WTC11 (cell line): ENCODE results near the gene ARHGAP25. TPM values are rescaled to one million over a fixed set of nuclear protein-coding genes. Genes with fewer than 3 reads are reported as not detected.
A peak's percentile ranks its signal among the peaks of the same experiment; 100 is the strongest.

ENCODE experiments used
- ATAC-seq: fragments of 200-7000 bp; cut with Tn5 transposase; 2 replicates; pipeline ENCODE4 v1.10.0; 2021; ENCODE audit warnings: mild to moderate bottlenecking, moderate library complexity
- CTCF ChIA-PET: fragments of 300-600 bp; sonication (Branson Sonifier 250); formaldehyde crosslinking; loops from one replicate; lab custom pipeline; 2021; ENCODE audit warnings: antibody characterized with exemption; lab: Charles Lee
- POLR2A ChIA-PET: fragments of 350-600 bp; sonication (Branson Sonifier 250); formaldehyde crosslinking; loops from one replicate; lab custom pipeline; 2021; ENCODE audit warnings: antibody characterized with exemption; lab: Charles Lee
- DNase-seq: peaks from one replicate; pipeline ENCODE4 v3.0.0; 2021; ENCODE audit warnings: low spot score
- H3K27ac Mint-ChIP-seq: 2 replicates; pipeline ENCODE4 v1.8.0; 2021; ENCODE audit warnings: mixed read lengths
- H3K27me3 Mint-ChIP-seq: 2 replicates; pipeline ENCODE4 v1.8.0; 2021; ENCODE audit warnings: low read depth, mild to moderate bottlenecking, moderate library complexity, mixed read lengths
- H3K36me3 Mint-ChIP-seq: 2 replicates; pipeline ENCODE4 v1.8.0; 2021; ENCODE audit warnings: mixed read lengths
- H3K4me1 Mint-ChIP-seq: 2 replicates; pipeline ENCODE4 v1.8.0; 2022; ENCODE audit warnings: mixed read lengths
- H3K4me3 Mint-ChIP-seq: 2 replicates; pipeline ENCODE4 v1.8.0; 2021; ENCODE audit warnings: mild to moderate bottlenecking, moderate library complexity, mixed read lengths
- H3K9me3 Mint-ChIP-seq: 2 replicates; pipeline ENCODE4 v1.8.0; 2021; ENCODE audit warnings: mixed read lengths
- ARID4B ChIP-seq: sonication (generic); formaldehyde crosslinking; IDR thresholded peaks from 2 replicates; pipeline ENCODE4 v1.8.0; 2023; ENCODE audit warnings: missing genetic modification reagents, mild to moderate bottlenecking, borderline replicate concordance
- CDX4 ChIP-seq: fragments of 250-450 bp; sonication (Bioruptor Pico); IDR thresholded peaks from 2 replicates; pipeline ENCODE4 v1.9.0; 2021; ENCODE audit warnings: moderate library complexity, mild to moderate bottlenecking, inconsistent platforms, borderline replicate concordance
- CREM ChIP-seq: sonication (generic); formaldehyde crosslinking; IDR thresholded peaks from 2 replicates; pipeline ENCODE4 v1.8.1; 2022; ENCODE audit warnings: mild to moderate bottlenecking, missing genetic modification reagents, moderate library complexity
- ERG ChIP-seq: fragments of 250-450 bp; sonication (Bioruptor Pico); IDR thresholded peaks from 2 replicates; pipeline ENCODE4 v1.8.0; 2021; ENCODE audit warnings: mild to moderate bottlenecking
- FOXK1 ChIP-seq: sonication (generic); formaldehyde crosslinking; IDR thresholded peaks from 2 replicates; pipeline ENCODE4 v1.8.0; 2022; ENCODE audit warnings: mild to moderate bottlenecking, moderate library complexity, missing genetic modification reagents
- GABPB1 ChIP-seq: sonication (generic); formaldehyde crosslinking; IDR thresholded peaks from 2 replicates; pipeline ENCODE4 v1.8.1; 2023; ENCODE audit warnings: mild to moderate bottlenecking, missing genetic modification reagents
- GRHL2 ChIP-seq: fragments of 250-450 bp; sonication (Bioruptor Pico); IDR thresholded peaks from 2 replicates; pipeline ENCODE4 v1.8.0; 2022; ENCODE audit warnings: mild to moderate bottlenecking, moderate library complexity; ENCODE audit not compliant: insufficient replicate concordance, severe bottlenecking
- GTF2I ChIP-seq: fragments of 250-450 bp; sonication (Bioruptor Pico); conservative IDR thresholded peaks from 2 replicates; pipeline ENCODE4 v1.4.0; 2021; ENCODE audit warnings: mild to moderate bottlenecking
- HMGA2 ChIP-seq: fragments of 250-450 bp; sonication (Bioruptor Pico); IDR thresholded peaks from 2 replicates; pipeline ENCODE4 v1.4.0; 2021; ENCODE audit warnings: mild to moderate bottlenecking, moderate library complexity
- IRF2 ChIP-seq: sonication (generic); formaldehyde crosslinking; IDR thresholded peaks from 2 replicates; pipeline ENCODE4 v1.8.0; 2022; ENCODE audit warnings: low read depth, missing genetic modification reagents, borderline replicate concordance
- JAZF1 ChIP-seq: fragments of 250-450 bp; sonication (Bioruptor Pico); IDR thresholded peaks from 2 replicates; pipeline ENCODE4 v1.9.0; 2021; ENCODE audit warnings: moderate library complexity, mild to moderate bottlenecking, inconsistent platforms
- KAT7 ChIP-seq: sonication (generic); formaldehyde crosslinking; IDR thresholded peaks from 2 replicates; pipeline ENCODE4 v1.8.1; 2023; ENCODE audit warnings: missing genetic modification reagents, mild to moderate bottlenecking, borderline replicate concordance
- MYBL2 ChIP-seq: sonication (generic); formaldehyde crosslinking; IDR thresholded peaks from 2 replicates; pipeline ENCODE4 v1.8.1; 2023; ENCODE audit warnings: mild to moderate bottlenecking, moderate library complexity, missing genetic modification reagents
- NR3C1 ChIP-seq: sonication (generic); formaldehyde crosslinking; conservative IDR thresholded peaks from 2 replicates; pipeline ENCODE4 v1.8.1; 2023; ENCODE audit warnings: low read depth, mild to moderate bottlenecking, missing genetic modification reagents
- PRRX2 ChIP-seq: fragments of 250-450 bp; sonication (Bioruptor Pico); IDR thresholded peaks from 2 replicates; pipeline ENCODE4 v1.8.0; 2021; ENCODE audit warnings: mild to moderate bottlenecking
- TEAD4 ChIP-seq: sonication (generic); formaldehyde crosslinking; IDR thresholded peaks from 2 replicates; pipeline ENCODE4 v1.8.0; 2022; ENCODE audit warnings: mild to moderate bottlenecking, missing genetic modification reagents
- TP53 ChIP-seq: sonication (generic); formaldehyde crosslinking; IDR thresholded peaks from 2 replicates; pipeline ENCODE4 v1.8.1; 2023; ENCODE audit warnings: mild to moderate bottlenecking, missing genetic modification reagents
- USF1 ChIP-seq: sonication (generic); formaldehyde crosslinking; IDR thresholded peaks from 2 replicates; pipeline ENCODE4 v1.8.0; 2022; ENCODE audit warnings: mild to moderate bottlenecking, missing genetic modification reagents
- ZNF219 ChIP-seq: sonication (generic); formaldehyde crosslinking; IDR thresholded peaks from 2 replicates; pipeline ENCODE4 v1.8.0; 2023; ENCODE audit warnings: missing genetic modification reagents, mild to moderate bottlenecking, borderline replicate concordance
- ZNF317 ChIP-seq: sonication (generic); formaldehyde crosslinking; IDR thresholded peaks from 2 replicates; pipeline ENCODE4 v1.8.1; 2023; ENCODE audit warnings: low read depth, mild to moderate bottlenecking, moderate library complexity, missing genetic modification reagents, borderline replicate concordance
- ZNF425 ChIP-seq: fragments of 250-450 bp; sonication (Bioruptor Pico); conservative IDR thresholded peaks from 2 replicates; pipeline ENCODE4 v1.9.0; 2021; ENCODE audit warnings: mild to moderate bottlenecking
- total RNA-seq: library from RNA; stranded (reverse); gene quantifications from 3 replicates; pipeline ENCODE4 v1.2.3, GENCODE V29; 2021
- TF ChIP-seq, protein P1 (sequence below): sonication (generic); formaldehyde crosslinking; conservative IDR thresholded peaks from 2 replicates; pipeline ENCODE4 v1.8.1; 2022; ENCODE audit warnings: mild to moderate bottlenecking, missing genetic modification reagents
- TF ChIP-seq, protein P2 (sequence below): sonication (generic); formaldehyde crosslinking; IDR thresholded peaks from 2 replicates; pipeline ENCODE4 v1.8.1; 2023; ENCODE audit warnings: mild to moderate bottlenecking, missing genetic modification reagents, moderate library complexity

The ARHGAP25 gene
- total RNA-seq, 1 experiment from 2014 or later = 2.9 TPM

GRCh38 chr2:68764806-68765311 lies 30.2 kb downstream of the ARHGAP25 start (continued):
- TF ChIP-seq JAZF1 (no peak), NR3C1 (CRISPR knock-in tag) (no peak), MYBL2 (no peak)
- TF ChIP-seq, protein P1, sequence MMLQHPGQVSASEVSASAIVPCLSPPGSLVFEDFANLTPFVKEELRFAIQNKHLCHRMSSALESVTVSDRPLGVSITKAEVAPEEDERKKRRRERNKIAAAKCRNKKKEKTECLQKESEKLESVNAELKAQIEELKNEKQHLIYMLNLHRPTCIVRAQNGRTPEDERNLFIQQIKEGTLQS (CRISPR knock-in tag) = no peak

DNA sequence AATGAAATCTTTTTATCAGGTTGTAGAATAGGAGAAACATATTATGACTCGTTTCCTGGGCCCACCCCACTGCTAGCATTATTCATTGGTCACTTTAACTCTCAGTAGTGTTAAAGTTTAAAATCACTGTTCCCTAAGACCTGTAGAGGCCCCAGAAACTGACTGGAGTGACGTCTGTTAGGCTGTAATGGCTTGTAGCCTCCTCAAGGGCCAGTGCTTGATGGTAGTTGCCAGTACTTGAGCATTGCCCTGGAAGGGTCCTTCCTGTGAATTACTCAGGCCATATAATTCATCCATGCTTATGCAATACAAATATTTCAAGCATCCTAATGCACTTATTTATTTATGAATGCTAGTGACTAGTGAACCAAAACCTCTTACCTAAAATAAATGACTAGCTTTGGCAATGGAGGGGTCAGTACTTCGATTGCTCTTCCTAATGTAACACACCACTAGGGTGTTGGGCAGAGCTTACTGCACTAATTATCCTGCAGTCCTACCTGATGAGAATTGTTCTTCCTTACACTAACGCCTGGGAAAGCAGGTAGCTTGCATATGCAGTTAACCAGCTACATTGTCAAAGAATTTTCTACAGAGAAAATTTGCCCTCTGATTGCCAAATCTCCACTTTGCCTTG lies 31.2 kb downstream of the ARHGAP25 start:
- no peak for DNase-seq
- CTCF ChIA-PET = interaction anchor here (0.8 to 2.3 kb wide), 9 partner anchors 14 to 159 kb away, joined by 3 to 26 read pairs (median 4); no protein-coding TSS in a partner anchor
- TF ChIP-seq ZNF317 (CRISPR knock-in tag) = no peak
- no peak for TF ChIP-seq PRRX2 (CRISPR knock-in tag)
- no peak for TF ChIP-seq ZNF219
- TF ChIP-seq TEAD4 (CRISPR knock-in tag) = no peak
- no peak for TF ChIP-seq IRF2
- TF ChIP-seq GRHL2 (CRISPR knock-in tag) = no peak
- no peak for TF ChIP-seq TP53 (CRISPR knock-in tag)
- TF ChIP-seq, protein P2, sequence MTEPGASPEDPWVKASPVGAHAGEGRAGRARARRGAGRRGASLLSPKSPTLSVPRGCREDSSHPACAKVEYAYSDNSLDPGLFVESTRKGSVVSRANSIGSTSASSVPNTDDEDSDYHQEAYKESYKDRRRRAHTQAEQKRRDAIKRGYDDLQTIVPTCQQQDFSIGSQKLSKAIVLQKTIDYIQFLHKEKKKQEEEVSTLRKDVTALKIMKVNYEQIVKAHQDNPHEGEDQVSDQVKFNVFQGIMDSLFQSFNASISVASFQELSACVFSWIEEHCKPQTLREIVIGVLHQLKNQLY = no peak
- TF ChIP-seq GABPB1 (CRISPR knock-in tag) = no peak
- no peak for TF ChIP-seq GTF2I (CRISPR knock-in tag)
- TF ChIP-seq CDX4 (CRISPR knock-in tag) = no peak
- POLR2A ChIA-PET = no interaction called here
- Mint-ChIP-seq H3K27ac (no peak overlapping the region), H3K9me3 (no peaks in the 10 kb centered on the region), H3K4me1 (peaks cover 42% of the 10 kb centered on the region), H3K36me3 (no peaks in the 10 kb centered on the region), H3K27me3 (no peaks in the 10 kb centered on the region), H3K4me3 (no peak overlapping the region)
- ATAC-seq = peak; percentile 82

DNA sequence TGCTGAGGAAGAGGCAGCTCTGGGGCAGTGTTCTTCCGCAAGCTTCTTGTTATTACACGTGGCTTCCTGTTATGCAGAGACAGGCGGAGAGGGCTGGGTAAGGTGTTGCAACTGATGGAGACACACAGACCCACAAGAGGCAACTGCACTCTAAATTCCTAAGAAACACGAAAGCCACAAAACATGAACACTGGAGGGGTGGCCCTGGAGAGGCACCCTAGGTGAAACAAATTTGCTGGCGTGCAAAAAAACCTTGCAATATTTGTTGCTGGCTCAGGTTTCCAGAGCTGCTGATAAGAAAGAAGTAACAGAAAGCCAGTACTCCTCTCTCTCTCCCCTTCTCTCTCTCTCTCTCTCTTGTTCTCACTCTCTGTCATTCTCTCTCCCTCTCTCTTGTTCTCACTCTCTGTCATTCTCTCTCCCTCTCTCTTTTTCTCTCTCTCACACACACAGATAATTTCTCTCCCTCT lies 31.8 kb downstream of the ARHGAP25 start:
- H3K27ac Mint-ChIP-seq = 0 out of 2 replicates have a peak overlapping the region, but pooled peaks have one; percentile 35
- CTCF ChIA-PET = interaction anchor here (0.8 to 2.3 kb wide), 9 partner anchors 13 to 159 kb away, joined by 3 to 26 read pairs (median 4); no protein-coding TSS in a partner anchor
- ATAC-seq (peak; percentile 52), DNase-seq (no peak)
- H3K4me1 Mint-ChIP-seq = peaks cover 42% of the 10 kb centered on the region
- H3K27me3 Mint-ChIP-seq = no peaks in the 10 kb centered on the region
- H3K36me3 Mint-ChIP-seq = no peaks in the 10 kb centered on the region
- TF ChIP-seq CREM (CRISPR knock-in tag) (no peak), ZNF425 (no peak), ERG (CRISPR knock-in tag) (no peak), ARID4B (no peak), USF1 (CRISPR knock-in tag) (no peak), HMGA2 (CRISPR knock-in tag) (no peak), ZNF317 (CRISPR knock-in tag) (no peak), KAT7 (no peak), FOXK1 (CRISPR knock-in tag) (no peak), PRRX2 (CRISPR knock-in tag) (no peak)
- POLR2A ChIA-PET = no interaction called here
- H3K4me3 Mint-ChIP-seq = no peak overlapping the region
- no peaks in the 10 kb centered on the region for H3K9me3 Mint-ChIP-seq
